BE2C (cell line): ENCODE data around the gene GARIN5B.

Experiments used
- DNase-seq: peaks from one replicate; pipeline ENCODE4 v3.0.0-alpha.2; 2020
- H3K27me3 ChIP-seq: fragments of 250-450 bp; sonication (Bioruptor Pico); 2 replicates; pipeline ENCODE4 v1.5.1; 2020; ENCODE audit warnings: mild to moderate bottlenecking
- H3K36me3 ChIP-seq: fragments of 250-450 bp; sonication (Bioruptor Pico); 2 replicates; pipeline ENCODE4 v1.5.1; 2020; ENCODE audit warnings: mild to moderate bottlenecking
- H3K4me1 ChIP-seq: fragments of 250-450 bp; sonication (Bioruptor Pico); 2 replicates; pipeline ENCODE4 v1.5.1; 2020
- H3K4me3 ChIP-seq: 2 replicates; pipeline ENCODE4 v1.5.1; 2011; ENCODE audit warnings: low read depth, low read length
- H3K9me3 ChIP-seq: fragments of 250-450 bp; sonication (Bioruptor Pico); 2 replicates; pipeline ENCODE4 v1.5.1; 2020
- CTCF ChIP-seq: IDR thresholded peaks from 2 replicates; pipeline ENCODE4 v1.5.1; 2012; ENCODE audit warnings: mild to moderate bottlenecking, low read depth, low read length

Gene GARIN5B

GRCh38 chr19:55362174-55362989 lies 678 bp downstream of the GARIN5B start:
- H3K27me3 ChIP-seq, result no peaks in the 10 kb centered on the region
- no peaks in the 10 kb centered on the region for H3K36me3 ChIP-seq
- DNase-seq, result no peak
- no peaks in the 10 kb centered on the region for H3K9me3 ChIP-seq
- H3K4me3 ChIP-seq, result no peak overlapping the region
- no peaks in the 10 kb centered on the region; the same call in 1 of the 2 replicates for H3K4me1 ChIP-seq
- TF ChIP-seq CTCF, result no peak

GRCh38 chr19:55360902-55361301 lies 2.2 kb downstream of the GARIN5B start:
- Histone ChIP-seq H3K36me3 (no peaks in the 10 kb centered on the region), H3K27me3 (peaks cover 4% of the 10 kb centered on the region), H3K9me3 (no peaks in the 10 kb centered on the region), H3K4me1 (no peaks in the 10 kb centered on the region; the same call in 1 of the 2 replicates), H3K4me3 (no peak overlapping the region)
- no peak for TF ChIP-seq CTCF
- no peak for DNase-seq

GRCh38 chr19:55358943-55359908 lies 3.8 kb downstream of the GARIN5B start:
- Histone ChIP-seq H3K9me3 (no peaks in the 10 kb centered on the region), H3K36me3 (no peaks in the 10 kb centered on the region), H3K27me3 (peaks cover 15% of the 10 kb centered on the region), H3K4me1 (no peaks in the 10 kb centered on the region; the same call in 1 of the 2 replicates), H3K4me3 (no peak overlapping the region)
- no peak for TF ChIP-seq CTCF
- DNase-seq, result peak; percentile 67

GRCh38 chr19:55358493-55358892 lies 4.6 kb downstream of the GARIN5B start:
- H3K9me3 ChIP-seq, result no peaks in the 10 kb centered on the region
- DNase-seq, result no peak
- H3K4me3 ChIP-seq, result no peak overlapping the region
- H3K36me3 ChIP-seq, result no peaks in the 10 kb centered on the region
- no peaks in the 10 kb centered on the region; the same call in 1 of the 2 replicates for H3K4me1 ChIP-seq
- no peak for TF ChIP-seq CTCF
- peaks cover 18% of the 10 kb centered on the region for H3K27me3 ChIP-seq

GRCh38 chr19:55355213-55355821 lies 7.7 kb downstream of the GARIN5B start:
- no peak for DNase-seq
- Histone ChIP-seq H3K4me3 (no peak overlapping the region), H3K4me1 (no peaks in the 10 kb centered on the region; the same call in 1 of the 2 replicates), H3K36me3 (no peaks in the 10 kb centered on the region), H3K27me3 (peaks cover 42% of the 10 kb centered on the region), H3K9me3 (no peaks in the 10 kb centered on the region)
- TF ChIP-seq CTCF, result no peak
